Astrocyte of the spinal cord (primary cell): ENCODE data around the gene STH.
"Not testable (repeated sequence)": the region's sequence is repeated elsewhere in the genome, so short reads cannot be mapped to it uniquely, and the experiment has no call there.

Experiments
- DNase-seq: peaks from one replicate; pipeline ENCODE4 v3.0.0; 2011; ENCODE audit warnings: low read depth, low spot score
- H3K4me3 ChIP-seq: 2 replicates; pipeline ENCODE4 v1.5.1; 2011; ENCODE audit warnings: low read depth, mild to moderate bottlenecking, low read length, moderate library complexity
- in situ Hi-C: cut with HindIII; loops from 2 replicates; pipeline ENCODE4 v1.10.0; 2017; ENCODE audit warnings: low sequenced_read_pairs
- TF ChIP-seq, protein P1 (sequence below): IDR thresholded peaks from 2 replicates; pipeline ENCODE4 v1.5.1; 2012; ENCODE audit warnings: low read depth, mild to moderate bottlenecking, low read length, inconsistent platforms

STH gene

DNA sequence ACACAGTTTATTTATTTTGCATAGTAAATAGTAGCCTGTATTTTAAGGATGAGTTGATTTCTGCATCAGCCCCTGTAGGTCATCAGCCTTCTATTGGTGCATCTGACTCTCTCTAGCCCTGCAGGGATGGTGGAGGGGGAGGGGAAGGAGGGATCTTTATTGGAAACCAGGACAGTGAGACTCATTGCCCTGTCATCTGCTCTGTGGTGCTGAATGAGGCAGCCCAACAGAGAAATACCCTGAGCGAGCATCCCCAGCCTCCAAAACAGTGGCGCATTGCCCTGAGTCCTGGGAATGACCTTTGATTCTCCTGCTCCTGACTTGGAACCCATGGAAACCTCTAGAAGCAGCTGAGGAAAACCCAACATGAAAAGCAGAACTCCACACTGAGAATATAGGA, 45.5 kb upstream of the STH start:
- no peak for DNase-seq
- in situ Hi-C loops, result no loop called here
- no peak overlapping the region for H3K4me3 ChIP-seq
- TF ChIP-seq, protein P1, sequence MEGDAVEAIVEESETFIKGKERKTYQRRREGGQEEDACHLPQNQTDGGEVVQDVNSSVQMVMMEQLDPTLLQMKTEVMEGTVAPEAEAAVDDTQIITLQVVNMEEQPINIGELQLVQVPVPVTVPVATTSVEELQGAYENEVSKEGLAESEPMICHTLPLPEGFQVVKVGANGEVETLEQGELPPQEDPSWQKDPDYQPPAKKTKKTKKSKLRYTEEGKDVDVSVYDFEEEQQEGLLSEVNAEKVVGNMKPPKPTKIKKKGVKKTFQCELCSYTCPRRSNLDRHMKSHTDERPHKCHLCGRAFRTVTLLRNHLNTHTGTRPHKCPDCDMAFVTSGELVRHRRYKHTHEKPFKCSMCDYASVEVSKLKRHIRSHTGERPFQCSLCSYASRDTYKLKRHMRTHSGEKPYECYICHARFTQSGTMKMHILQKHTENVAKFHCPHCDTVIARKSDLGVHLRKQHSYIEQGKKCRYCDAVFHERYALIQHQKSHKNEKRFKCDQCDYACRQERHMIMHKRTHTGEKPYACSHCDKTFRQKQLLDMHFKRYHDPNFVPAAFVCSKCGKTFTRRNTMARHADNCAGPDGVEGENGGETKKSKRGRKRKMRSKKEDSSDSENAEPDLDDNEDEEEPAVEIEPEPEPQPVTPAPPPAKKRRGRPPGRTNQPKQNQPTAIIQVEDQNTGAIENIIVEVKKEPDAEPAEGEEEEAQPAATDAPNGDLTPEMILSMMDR, result no peak

DNA sequence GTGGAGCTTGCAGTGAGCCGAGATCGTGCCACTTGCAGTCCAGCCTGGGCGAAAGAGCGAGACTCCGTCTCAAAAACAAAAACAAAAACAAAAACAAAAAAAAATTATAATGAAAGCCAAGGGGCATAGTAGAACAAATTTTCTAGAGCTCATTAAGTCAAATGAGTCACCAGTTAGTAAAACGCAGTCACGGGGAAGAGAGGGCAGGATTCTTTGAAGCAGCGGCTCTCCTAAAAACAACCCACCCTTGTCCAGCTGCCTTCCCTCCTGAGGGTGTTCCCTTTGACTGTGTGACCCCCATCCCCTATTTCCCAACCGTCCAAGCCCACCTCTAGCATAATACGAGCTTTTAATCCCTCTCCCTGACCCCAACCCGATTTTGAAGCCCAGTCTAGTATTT, 44.1 kb upstream of the STH start:
- TF ChIP-seq, protein P1, result no peak
- H3K4me3 ChIP-seq, result no peak overlapping the region
- in situ Hi-C loops, result no loop called here
- DNase-seq, result no peak

DNA sequence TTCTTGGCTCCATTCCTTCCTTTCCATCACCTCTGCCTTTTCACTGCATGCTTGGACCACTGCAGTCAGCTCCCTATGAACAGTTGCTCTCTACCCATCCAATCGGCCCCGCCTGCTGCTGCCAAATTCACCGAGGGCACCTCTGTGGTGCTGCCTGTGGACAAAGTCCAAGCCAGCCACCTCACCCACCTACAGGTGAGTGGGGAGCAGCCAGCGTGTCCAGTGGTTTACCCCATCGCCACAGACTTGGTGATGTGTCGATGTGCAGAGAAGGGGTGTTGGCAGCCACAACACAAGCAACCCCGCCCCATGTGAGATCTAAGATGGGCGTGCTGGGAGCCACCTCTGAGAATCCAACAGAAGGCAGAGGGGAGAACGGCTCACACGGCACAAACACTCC, 43.7 kb upstream of the STH start:
- H3K4me3 ChIP-seq, result no peak overlapping the region
- in situ Hi-C loops, result no loop called here
- no peak for DNase-seq
- TF ChIP-seq, protein P1, result no peak

DNA sequence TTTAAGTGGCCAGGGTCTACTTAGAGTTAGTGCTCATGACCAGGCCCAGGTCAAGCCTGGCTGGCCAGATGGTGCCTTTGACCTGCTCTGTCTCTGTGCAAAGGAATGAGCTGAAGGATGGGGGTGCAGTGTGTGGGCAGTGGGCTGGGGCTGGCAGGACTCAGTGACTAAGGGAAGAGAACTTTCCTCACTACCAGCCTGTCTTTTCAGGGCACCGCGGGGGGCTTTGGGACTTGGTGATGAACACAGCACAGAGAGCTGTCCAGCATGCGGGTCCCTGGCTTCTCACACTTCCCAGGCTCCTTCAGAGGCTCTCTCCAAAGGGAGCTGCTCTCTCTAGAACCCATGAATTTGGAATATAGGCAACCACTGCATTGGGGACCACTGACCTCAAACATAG, 43.0 kb upstream of the STH start:
- in situ Hi-C loops, result no loop called here
- no peak overlapping the region for H3K4me3 ChIP-seq
- TF ChIP-seq, protein P1, result no peak
- no peak for DNase-seq

DNA sequence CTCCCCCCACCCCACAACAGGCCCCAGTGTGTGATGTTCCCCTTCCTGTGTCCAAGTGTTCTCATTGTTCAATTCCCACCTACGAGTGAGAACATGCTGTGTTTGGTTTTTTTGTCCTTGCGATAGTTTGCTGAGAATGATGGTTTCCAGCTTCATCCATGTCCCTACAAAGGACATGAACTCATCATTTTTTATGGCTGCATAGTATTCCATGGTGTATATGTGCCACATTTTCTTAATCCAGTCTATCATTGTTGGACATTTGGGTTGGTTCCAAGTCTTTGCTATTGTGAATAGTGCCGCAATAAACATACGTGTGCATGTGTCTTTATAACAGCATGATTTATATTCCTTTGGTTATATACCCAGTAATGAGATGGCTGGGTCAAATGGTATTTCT, 42.3 kb upstream of the STH start:
- in situ Hi-C loops, result not testable (repeated sequence)

DNA sequence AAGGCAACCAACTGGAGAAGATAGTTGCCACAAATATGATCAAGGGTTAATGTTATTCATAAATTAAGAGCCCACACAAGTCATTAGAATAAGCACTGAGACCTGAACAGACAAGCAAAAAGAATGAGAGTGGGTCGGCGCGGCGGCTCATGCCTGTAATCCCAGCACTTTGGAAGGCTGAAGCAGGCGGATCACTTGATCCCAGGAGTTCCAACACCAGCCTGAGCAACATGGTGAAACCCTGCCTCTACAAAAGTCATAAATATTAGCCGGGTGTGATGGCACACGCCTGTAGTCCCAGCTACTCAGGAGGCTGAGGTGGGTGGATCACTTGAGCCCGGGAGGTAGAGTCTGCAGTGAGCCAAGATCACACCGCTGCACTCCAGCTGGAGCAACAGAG, 40.7 kb upstream of the STH start:
- TF ChIP-seq, protein P1, result no peak
- no peak for DNase-seq
- H3K4me3 ChIP-seq, result no peak overlapping the region
- in situ Hi-C loops, result no loop called here

More for the DNA sequence above, 42.3 kb upstream of the STH start:
- not testable (repeated sequence) for DNase-seq, H3K4me3 ChIP-seq

DNA sequence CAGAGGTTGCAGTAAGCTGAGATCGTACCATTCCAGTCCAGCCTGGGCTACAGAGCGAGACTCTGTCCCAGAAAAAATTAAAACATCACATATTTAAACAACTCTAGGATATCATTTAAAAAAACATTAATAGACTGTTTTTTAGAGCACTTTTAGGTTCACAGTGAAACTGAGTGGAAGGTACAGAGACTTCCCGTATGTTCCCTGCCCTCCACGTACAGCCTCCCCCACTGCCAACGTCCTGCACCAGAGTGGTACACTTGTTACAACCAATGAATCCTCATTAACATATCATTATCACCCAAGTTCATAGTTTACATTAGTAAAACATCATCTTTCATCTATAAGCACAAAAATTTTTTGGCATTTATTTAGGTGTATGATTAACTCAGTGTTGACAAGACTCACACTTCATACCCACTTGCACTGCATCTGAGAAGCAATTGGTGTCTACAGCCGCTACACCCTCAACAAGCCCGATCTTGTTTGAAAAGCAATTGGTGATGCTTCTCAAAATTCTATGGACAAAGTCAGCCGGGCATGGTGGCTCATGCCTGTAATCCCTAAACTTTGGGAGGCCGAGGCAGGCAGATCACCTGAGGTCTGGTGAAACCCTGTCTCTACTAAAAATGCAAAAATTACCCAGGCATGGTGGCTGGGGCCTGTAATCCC, 39.9 kb upstream of the STH start:
- in situ Hi-C loops, result no loop called here
- DNase-seq, result no peak
- no peak overlapping the region for H3K4me3 ChIP-seq
- TF ChIP-seq, protein P1, result no peak
